Vagina (tissue), 2 donors: ENCODE results near the gene GALNT2.

Experiments used
- POLR2A ChIP-seq, 2 donors: fragments of 450-650 bp; IDR thresholded peaks; one replicate each; pipeline ENCODE4 v1.6.1; 2017; ENCODE audit warnings: antibody characterized with exemption in 2 of 2, mild to moderate bottlenecking in 2 of 2, moderate library complexity in 2 of 2
- TF ChIP-seq, protein P1 (sequence below), 3 experiments: fragments of 450-650 bp in 2 of 3; fragments of 200-600 bp in 1 of 3; sonication (generic) in 1 of 3; IDR thresholded peaks; one replicate each; pipeline ENCODE4 v1.5.1; 2017 to 2019; ENCODE audit warnings: antibody characterized with exemption in 3 of 3, mild to moderate bottlenecking in 2 of 3, moderate library complexity in 2 of 3

DNA sequence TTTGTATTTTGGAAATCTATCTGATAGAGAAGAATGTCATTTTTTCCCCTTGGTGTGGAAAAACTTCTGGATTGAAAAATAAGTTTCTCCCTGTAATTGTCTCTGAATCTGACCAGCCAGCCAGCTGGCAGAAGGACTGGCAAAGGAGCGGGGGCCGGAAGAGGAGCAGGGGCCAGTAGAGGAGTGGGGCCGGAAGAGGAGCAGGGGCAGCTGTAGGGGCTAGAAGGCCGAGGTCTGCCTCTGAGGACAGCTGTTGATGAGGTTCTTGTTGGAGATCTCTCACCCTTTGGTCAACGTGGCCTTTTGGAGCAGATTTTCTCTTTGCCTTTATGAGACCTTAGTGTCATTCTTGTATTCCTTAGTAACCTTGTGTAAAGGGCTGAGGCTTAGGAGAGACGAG lies 121.8 kb downstream of the GALNT2 start:
- TF ChIP-seq, protein P1, sequence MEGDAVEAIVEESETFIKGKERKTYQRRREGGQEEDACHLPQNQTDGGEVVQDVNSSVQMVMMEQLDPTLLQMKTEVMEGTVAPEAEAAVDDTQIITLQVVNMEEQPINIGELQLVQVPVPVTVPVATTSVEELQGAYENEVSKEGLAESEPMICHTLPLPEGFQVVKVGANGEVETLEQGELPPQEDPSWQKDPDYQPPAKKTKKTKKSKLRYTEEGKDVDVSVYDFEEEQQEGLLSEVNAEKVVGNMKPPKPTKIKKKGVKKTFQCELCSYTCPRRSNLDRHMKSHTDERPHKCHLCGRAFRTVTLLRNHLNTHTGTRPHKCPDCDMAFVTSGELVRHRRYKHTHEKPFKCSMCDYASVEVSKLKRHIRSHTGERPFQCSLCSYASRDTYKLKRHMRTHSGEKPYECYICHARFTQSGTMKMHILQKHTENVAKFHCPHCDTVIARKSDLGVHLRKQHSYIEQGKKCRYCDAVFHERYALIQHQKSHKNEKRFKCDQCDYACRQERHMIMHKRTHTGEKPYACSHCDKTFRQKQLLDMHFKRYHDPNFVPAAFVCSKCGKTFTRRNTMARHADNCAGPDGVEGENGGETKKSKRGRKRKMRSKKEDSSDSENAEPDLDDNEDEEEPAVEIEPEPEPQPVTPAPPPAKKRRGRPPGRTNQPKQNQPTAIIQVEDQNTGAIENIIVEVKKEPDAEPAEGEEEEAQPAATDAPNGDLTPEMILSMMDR (IDR thresholded peaks at IDR 0.05) = no peak
- TF ChIP-seq POLR2A (IDR thresholded peaks at IDR 0.05) = no peak
